ENCODE measurements around the gene UNC5C. TPM values are rescaled to one million over a fixed set of nuclear protein-coding genes. Genes with fewer than 3 reads are reported as not detected.

UNC5C gene
- total RNA-seq, 1 experiment from 2014 or later: 1.0 TPM

GRCh38 chr4:95348418-95348817, 200.4 kb downstream of the UNC5C start (continued):
- TF ChIP-seq NR3C1 (CRISPR knock-in tag; conservative IDR thresholded peaks at IDR 0.05; ENCODE audit: low read depth): no peak
- no peak for TF ChIP-seq FOXP4 (CRISPR knock-in tag; IDR thresholded peaks at IDR 0.05)
- TF ChIP-seq ZNF281 (CRISPR knock-in tag; IDR thresholded peaks at IDR 0.05): no peak
- TF ChIP-seq E2F1 (CRISPR knock-in tag; IDR thresholded peaks at IDR 0.05): no peak
- TF ChIP-seq NFE2L1 (CRISPR knock-in tag; IDR thresholded peaks at IDR 0.05): no peak
- TF ChIP-seq ATF6 (CRISPR knock-in tag; IDR thresholded peaks at IDR 0.05): no peak
- TF ChIP-seq SOX15 (CRISPR knock-in tag; IDR thresholded peaks at IDR 0.05): no peak
- no peak for TF ChIP-seq PRRX2 (CRISPR knock-in tag; IDR thresholded peaks at IDR 0.05)
- TF ChIP-seq MYBL2 (CRISPR knock-in tag; IDR thresholded peaks at IDR 0.05): no peak
- TF ChIP-seq TP53 (CRISPR knock-in tag; IDR thresholded peaks at IDR 0.05): no peak

- TF ChIP-seq NFE2L1 (CRISPR knock-in tag; IDR thresholded peaks at IDR 0.05): no peak
- TF ChIP-seq HMGA2 (CRISPR knock-in tag; IDR thresholded peaks at IDR 0.05): no peak
- peaks cover 14% of the 10 kb centered on the region for H3K36me3 Mint-ChIP-seq
- POLR2A ChIA-PET: no interaction called here
- CTCF ChIA-PET: interaction anchor here (1.2 kb wide), 1 partner anchor 20 kb away, joined by 3 read pairs; no protein-coding TSS in a partner anchor
- ATAC-seq (no peak), DNase-seq (ENCODE audit: low spot score) (no peak)
- peaks cover 44% of the 10 kb centered on the region for H3K9me3 Mint-ChIP-seq
- H3K4me1 Mint-ChIP-seq: no peaks in the 10 kb centered on the region
- H3K4me3 Mint-ChIP-seq: no peak overlapping the region
- H3K27ac Mint-ChIP-seq: no peak overlapping the region
- H3K27me3 Mint-ChIP-seq (ENCODE audit: low read depth): no peaks in the 10 kb centered on the region
These were observed 205.5 kb downstream of the UNC5C start for GRCh38 chr4:95343235-95343634.

GRCh38 chr4:95340191-95340590, 208.6 kb downstream of the UNC5C start:
- peaks cover 14% of the 10 kb centered on the region for H3K9me3 Mint-ChIP-seq
- ATAC-seq (no peak), DNase-seq (ENCODE audit: low spot score) (no peak)
- ChIA-PET POLR2A (no interaction called here), CTCF (no interaction called here)
- H3K36me3 Mint-ChIP-seq: no peaks in the 10 kb centered on the region; the same call in 1 of the 2 replicates
- H3K27me3 Mint-ChIP-seq (ENCODE audit: low read depth): no peaks in the 10 kb centered on the region
- no peak for TF ChIP-seq TEAD4 (CRISPR knock-in tag; IDR thresholded peaks at IDR 0.05)
- TF ChIP-seq ZNF416 (CRISPR knock-in tag; IDR thresholded peaks at IDR 0.05): no peak
- no peak for TF ChIP-seq PRDM15 (CRISPR knock-in tag; IDR thresholded peaks at IDR 0.05)
- TF ChIP-seq TP53 (CRISPR knock-in tag; IDR thresholded peaks at IDR 0.05): no peak
- TF ChIP-seq ZNF121 (CRISPR knock-in tag; IDR thresholded peaks at IDR 0.05): no peak
- no peak for TF ChIP-seq ZBTB21 (CRISPR knock-in tag; IDR thresholded peaks at IDR 0.05; ENCODE audit: borderline replicate concordance)
- no peak overlapping the region for H3K4me3 Mint-ChIP-seq
- no peaks in the 10 kb centered on the region for H3K4me1 Mint-ChIP-seq
- no peak overlapping the region for H3K27ac Mint-ChIP-seq
